Immature natural killer cell (primary cell): ENCODE data around the gene ZNF740. TPM values are rescaled to one million over a fixed set of nuclear protein-coding genes. Genes with fewer than 3 reads are reported as not detected.
"Not testable (repeated sequence)": the region's sequence is repeated elsewhere in the genome, so short reads cannot be mapped to it uniquely, and the experiment has no call there.

Experiments
- DNase-seq, 3 donors: peaks; one replicate each; pipeline ENCODE4 v3.0.0; 2022; ENCODE audit warnings: mixed read lengths in 1 of 3
- H3K27ac Mint-ChIP-seq, 6 donors: one replicate each; pipeline ENCODE4 v1.8.0; 2020; ENCODE audit warnings: mixed read lengths in 6 of 6, mild to moderate bottlenecking in 5 of 6, inconsistent platforms in 4 of 6, moderate library complexity in 3 of 6
- H3K27me3 Mint-ChIP-seq, 3 donors: one replicate each; pipeline ENCODE4 v1.8.0; 2020 to 2021; ENCODE audit warnings: low read depth in 3 of 3, mild to moderate bottlenecking in 3 of 3, mixed read lengths in 3 of 3, moderate library complexity in 3 of 3, inconsistent platforms in 1 of 3
- H3K36me3 Mint-ChIP-seq, 3 donors: one replicate each; pipeline ENCODE4 v1.8.0; 2020; ENCODE audit warnings: mixed read lengths in 3 of 3, inconsistent platforms in 2 of 3, mild to moderate bottlenecking in 2 of 3
- H3K4me1 Mint-ChIP-seq, 2 donors: one replicate each; pipeline ENCODE4 v1.8.0; 2020; ENCODE audit warnings: inconsistent platforms in 2 of 2, mild to moderate bottlenecking in 2 of 2, mixed read lengths in 2 of 2, moderate library complexity in 1 of 2
- H3K4me3 Mint-ChIP-seq, 5 donors: one replicate each; pipeline ENCODE4 v1.8.0; 2020; ENCODE audit warnings: mild to moderate bottlenecking in 5 of 5, mixed read lengths in 5 of 5, inconsistent platforms in 3 of 5, moderate library complexity in 3 of 5
- H3K9me3 Mint-ChIP-seq, 6 donors: one replicate each; pipeline ENCODE4 v1.8.0; 2020; ENCODE audit warnings: mild to moderate bottlenecking in 6 of 6, mixed read lengths in 6 of 6, inconsistent platforms in 4 of 6, moderate library complexity in 3 of 6
- polyA plus RNA-seq, 3 donors: library from polyadenylated mRNA; unstranded; fragments of 300-500 nt; fragmentation: Illumina TruSeq; gene quantifications; one replicate each; pipeline ENCODE4 v1.2.3, GENCODE V29; 2021

Gene ZNF740
- polyA plus RNA-seq, 3 donors from 2014 or later, result 2.0 to 5.1 (median 2.6) TPM

GRCh38 chr12:53202316-53202715 is 21.8 kb downstream of the ZNF740 start:
- Mint-ChIP-seq H3K4me1 (peaks cover 80 to 85% of the 10 kb centered on the region in 2 donors), H3K36me3 (peaks cover 12 to 33% (median 17%) of the 10 kb centered on the region in 3 donors)
- not testable (repeated sequence) for H3K27ac Mint-ChIP-seq, H3K27me3 Mint-ChIP-seq, DNase-seq, H3K9me3 Mint-ChIP-seq, H3K4me3 Mint-ChIP-seq

GRCh38 chr12:53204351-53204750 is 23.8 kb downstream of the ZNF740 start:
- H3K36me3 Mint-ChIP-seq, result peaks cover 10 to 20% (median 17%) of the 10 kb centered on the region in 3 donors
- DNase-seq, result no peak
- no peaks in the 10 kb centered on the region for H3K27me3 Mint-ChIP-seq
- H3K9me3 Mint-ChIP-seq, result no peaks in the 10 kb centered on the region
- no peak overlapping the region for H3K27ac Mint-ChIP-seq
- peak overlapping the region in 3 of 5 donors; percentile 30 to 90 (median 60) for H3K4me3 Mint-ChIP-seq
- peaks cover 83 to 89% of the 10 kb centered on the region in 2 donors for H3K4me1 Mint-ChIP-seq

- DNase-seq, result peak; percentile 62 to 69 (median 64)
- H3K4me3 Mint-ChIP-seq, result peak overlapping the region; percentile 80 to 90 (median 85)
- H3K36me3 Mint-ChIP-seq, result peaks cover 3 to 8% (median 8%) of the 10 kb centered on the region in 3 donors
- H3K27me3 Mint-ChIP-seq, result peaks cover 0 to 2% (median 0%) of the 10 kb centered on the region in 3 donors
- peaks cover 78 to 81% of the 10 kb centered on the region in 2 donors for H3K4me1 Mint-ChIP-seq
- peak overlapping the region; percentile 74 to 93 (median 90) for H3K27ac Mint-ChIP-seq
- H3K9me3 Mint-ChIP-seq, result no peaks in the 10 kb centered on the region
Measured at GRCh38 chr12:53205747-53206419, 25.4 kb downstream of the ZNF740 start.

GRCh38 chr12:53207042-53207441 is 26.5 kb downstream of the ZNF740 start, which contains the start of gene ITGB7:
TSS of gene ITGB7 (minus strand) at chr12:53207251. CDS start at chr12:53200443, 6,808 bp downstream.
- Mint-ChIP-seq H3K27me3 (peaks cover 0 to 2% (median 0%) of the 10 kb centered on the region in 3 donors), H3K4me1 (peaks cover 71 to 72% of the 10 kb centered on the region in 2 donors), H3K9me3 (no peaks in the 10 kb centered on the region), H3K4me3 (peak within 1 kb of the TSS; percentile 82 to 92 (median 89)), H3K27ac (peak within 1 kb of the TSS; percentile 74 to 96 (median 90)), H3K36me3 (peaks cover 7 to 8% (median 7%) of the 10 kb centered on the region in 3 donors)
- peak; percentile 48 to 57 (median 50) for DNase-seq

GRCh38 chr12:53208435-53208834 is 27.9 kb downstream of the ZNF740 start:
- Mint-ChIP-seq H3K36me3 (peaks cover 7 to 11% (median 11%) of the 10 kb centered on the region in 3 donors), H3K27ac (peak overlapping the region; percentile 74 to 96 (median 92)), H3K27me3 (peaks cover 0 to 2% (median 1%) of the 10 kb centered on the region in 3 donors), H3K4me3 (peak overlapping the region; percentile 82 to 93 (median 89)), H3K9me3 (no peaks in the 10 kb centered on the region), H3K4me1 (peaks cover 71% of the 10 kb centered on the region in 2 donors)
- no peak for DNase-seq

- peak overlapping the region; percentile 82 to 93 (median 89) for H3K4me3 Mint-ChIP-seq
- peak overlapping the region; percentile 74 to 96 (median 92) for H3K27ac Mint-ChIP-seq
- H3K27me3 Mint-ChIP-seq, result peaks cover 0 to 4% (median 1%) of the 10 kb centered on the region in 3 donors
- DNase-seq, result peak; percentile 49 to 50 (median 50)
- H3K9me3 Mint-ChIP-seq, result no peaks in the 10 kb centered on the region
- peaks cover 71% of the 10 kb centered on the region in 2 donors for H3K4me1 Mint-ChIP-seq
- peaks cover 11 to 16% (median 15%) of the 10 kb centered on the region in 3 donors for H3K36me3 Mint-ChIP-seq
Measured at GRCh38 chr12:53208877-53209463, 28.4 kb downstream of the ZNF740 start.

GRCh38 chr12:53210843-53211242 is 30.3 kb downstream of the ZNF740 start:
- H3K4me3 Mint-ChIP-seq, result no peak overlapping the region

GRCh38 chr12:53211476-53212381 is 31.2 kb downstream of the ZNF740 start:
- peaks cover 66% of the 10 kb centered on the region in 2 donors for H3K4me1 Mint-ChIP-seq
- peaks cover 11 to 21% (median 18%) of the 10 kb centered on the region in 3 donors for H3K36me3 Mint-ChIP-seq
- peaks cover 3 to 6% (median 4%) of the 10 kb centered on the region in 3 donors for H3K27me3 Mint-ChIP-seq
- H3K4me3 Mint-ChIP-seq, result no peak overlapping the region
- DNase-seq, result no peak
- peak overlapping the region in 1 of 6 donors; percentile 24 for H3K27ac Mint-ChIP-seq
- no peaks in the 10 kb centered on the region for H3K9me3 Mint-ChIP-seq

More at GRCh38 chr12:53210843-53211242, 30.3 kb downstream of the ZNF740 start:
- H3K36me3 Mint-ChIP-seq, result peaks cover 11 to 21% (median 18%) of the 10 kb centered on the region in 3 donors
- no peaks in the 10 kb centered on the region for H3K9me3 Mint-ChIP-seq
- H3K27me3 Mint-ChIP-seq, result peaks cover 0 to 4% (median 4%) of the 10 kb centered on the region in 3 donors
- peaks cover 66% of the 10 kb centered on the region in 2 donors for H3K4me1 Mint-ChIP-seq
- no peak overlapping the region for H3K27ac Mint-ChIP-seq
- DNase-seq, result no peak

GRCh38 chr12:53212931-53213330 is 32.4 kb downstream of the ZNF740 start:
- Mint-ChIP-seq H3K36me3 (peaks cover 11 to 21% (median 18%) of the 10 kb centered on the region in 3 donors), H3K4me3 (no peak overlapping the region)

GRCh38 chr12:53213348-53213747 is 32.8 kb downstream of the ZNF740 start:
- H3K4me3 Mint-ChIP-seq, result no peak overlapping the region
- peaks cover 66 to 68% of the 10 kb centered on the region in 2 donors for H3K4me1 Mint-ChIP-seq
- peaks cover 4 to 9% (median 7%) of the 10 kb centered on the region in 3 donors for H3K27me3 Mint-ChIP-seq
- DNase-seq, result peak; percentile 77 to 83 (median 79)
- no peaks in the 10 kb centered on the region for H3K9me3 Mint-ChIP-seq
- peak overlapping the region in 4 of 6 donors; percentile 25 to 74 (median 50) for H3K27ac Mint-ChIP-seq
- peaks cover 11 to 21% (median 18%) of the 10 kb centered on the region in 3 donors for H3K36me3 Mint-ChIP-seq

More at GRCh38 chr12:53212931-53213330, 32.4 kb downstream of the ZNF740 start:
- peaks cover 4 to 9% (median 7%) of the 10 kb centered on the region in 3 donors for H3K27me3 Mint-ChIP-seq
- H3K9me3 Mint-ChIP-seq, result no peaks in the 10 kb centered on the region
- H3K4me1 Mint-ChIP-seq, result peaks cover 66 to 68% of the 10 kb centered on the region in 2 donors
- H3K27ac Mint-ChIP-seq, result peak overlapping the region in 1 of 6 donors; percentile 74
- no peak for DNase-seq

GRCh38 chr12:53214221-53214620 is 33.7 kb downstream of the ZNF740 start:
- no peak overlapping the region for H3K4me3 Mint-ChIP-seq
- H3K4me1 Mint-ChIP-seq, result peaks cover 65 to 66% of the 10 kb centered on the region in 2 donors
- DNase-seq, result no peak
- peaks cover 11 to 21% (median 15%) of the 10 kb centered on the region in 3 donors for H3K36me3 Mint-ChIP-seq
- peaks cover 6 to 10% (median 7%) of the 10 kb centered on the region in 3 donors for H3K27me3 Mint-ChIP-seq
- peak overlapping the region in 3 of 6 donors; percentile 66 to 80 (median 74) for H3K27ac Mint-ChIP-seq
- no peaks in the 10 kb centered on the region for H3K9me3 Mint-ChIP-seq

GRCh38 chr12:53214687-53215455 is 34.3 kb downstream of the ZNF740 start:
- Mint-ChIP-seq H3K27ac (peak overlapping the region; percentile 66 to 97 (median 92)), H3K9me3 (no peaks in the 10 kb centered on the region), H3K4me3 (no peak overlapping the region), H3K36me3 (peaks cover 11 to 21% (median 15%) of the 10 kb centered on the region in 3 donors), H3K27me3 (peaks cover 10 to 14% (median 12%) of the 10 kb centered on the region in 3 donors), H3K4me1 (peaks cover 64 to 66% of the 10 kb centered on the region in 2 donors)
- no peak for DNase-seq
